Measurements from ENCODE around the gene PLAC9. TPM values are rescaled to one million over a fixed set of nuclear protein-coding genes. Genes with fewer than 3 reads are reported as not detected.

PLAC9 gene
- total RNA-seq, 2 experiments from 2014 or later = not detected

- peaks cover 77% of the 10 kb centered on the region for H3K36me3 Mint-ChIP-seq (ENCODE audit: low read depth)
- H3K4me1 Mint-ChIP-seq = peaks cover 4% of the 10 kb centered on the region
- H3K27ac Mint-ChIP-seq = peak overlapping the region; percentile 38
- H3K4me3 Mint-ChIP-seq = no peak overlapping the region
- DNase-seq = no peak
- ChIA-PET POLR2A (no interaction called here), CTCF (interaction anchor here (0.5 to 1.7 kb wide), 4 partner anchors 12 to 103 kb away, joined by 3 to 5 read pairs (median 3); no protein-coding TSS in a partner anchor)
- no peaks in the 10 kb centered on the region for H3K9me3 Mint-ChIP-seq
- H3K27me3 Mint-ChIP-seq = no peaks in the 10 kb centered on the region
Observed at GRCh38 chr10:80156216-80156615, 23.7 kb downstream of the PLAC9 start.

GRCh38 chr10:80157561-80157960, 25.0 kb downstream of the PLAC9 start:
- Mint-ChIP-seq H3K27me3 (no peaks in the 10 kb centered on the region), H3K4me1 (peaks cover 3% of the 10 kb centered on the region), H3K36me3 (ENCODE audit: low read depth) (peaks cover 82% of the 10 kb centered on the region), H3K4me3 (no peak overlapping the region), H3K27ac (no peak overlapping the region), H3K9me3 (no peaks in the 10 kb centered on the region)
- DNase-seq = no peak
- ChIA-PET CTCF (interaction anchor here (1.7 kb wide), 1 partner anchor 22 kb away, joined by 5 read pairs; no protein-coding TSS in a partner anchor), POLR2A (no interaction called here)

DNA sequence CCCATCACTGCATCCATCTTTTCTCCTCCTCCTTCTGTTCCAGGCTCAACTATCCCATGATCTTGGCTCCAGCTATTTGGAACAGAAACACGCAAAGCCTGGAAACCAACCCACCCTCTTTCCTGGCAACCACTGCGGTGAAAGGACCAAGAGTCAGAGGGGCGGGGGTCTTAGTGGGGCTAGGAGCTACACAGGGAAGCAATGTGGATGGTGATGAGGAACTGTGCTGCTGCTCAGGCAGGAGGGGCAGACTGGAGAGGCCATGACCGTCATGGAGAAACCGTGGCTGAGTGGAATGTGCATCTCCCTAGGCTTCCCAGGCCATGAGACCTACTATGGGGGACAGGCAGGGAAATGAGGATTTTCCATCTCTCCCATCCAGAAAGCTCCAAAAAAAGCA, 25.6 kb downstream of the PLAC9 start:
- H3K36me3 Mint-ChIP-seq (ENCODE audit: low read depth) = peaks cover 81% of the 10 kb centered on the region
- POLR2A ChIA-PET = no interaction called here
- no peaks in the 10 kb centered on the region for H3K27me3 Mint-ChIP-seq
- H3K4me3 Mint-ChIP-seq = no peak overlapping the region
- DNase-seq = no peak
- CTCF ChIA-PET = no interaction called here
- H3K4me1 Mint-ChIP-seq = peaks cover 3% of the 10 kb centered on the region
- no peaks in the 10 kb centered on the region for H3K9me3 Mint-ChIP-seq
- H3K27ac Mint-ChIP-seq = no peak overlapping the region

DNA sequence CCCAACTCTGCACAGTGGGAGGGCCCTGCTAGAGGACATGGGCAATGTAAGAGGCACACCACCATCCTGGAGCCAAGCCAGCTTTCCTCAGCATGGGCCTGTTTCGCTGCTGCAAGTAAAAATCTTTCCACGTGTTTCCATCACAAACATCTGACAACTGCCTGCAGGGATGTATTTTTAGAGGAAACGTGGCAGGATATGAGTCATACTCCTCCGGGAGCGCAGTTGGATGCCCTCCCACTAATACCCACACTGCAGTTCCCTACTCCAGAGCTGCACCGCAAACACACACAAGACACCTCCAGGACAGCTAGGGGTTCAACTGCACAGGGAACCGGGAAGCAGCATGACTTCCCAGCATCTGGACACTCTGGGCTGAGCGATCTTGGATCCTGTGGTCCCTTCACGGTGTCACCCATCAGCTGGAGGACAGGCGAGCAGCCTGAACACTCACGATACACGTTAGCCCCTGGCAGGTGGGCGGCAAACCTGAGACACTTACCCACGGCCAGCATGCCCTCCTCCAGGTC, 26.1 kb downstream of the PLAC9 start:
- Mint-ChIP-seq H3K27me3 (no peaks in the 10 kb centered on the region), H3K4me3 (no peak overlapping the region), H3K4me1 (peaks cover 3% of the 10 kb centered on the region), H3K9me3 (no peaks in the 10 kb centered on the region), H3K36me3 (ENCODE audit: low read depth) (peaks cover 81% of the 10 kb centered on the region), H3K27ac (no peak overlapping the region)
- DNase-seq = no peak
- ChIA-PET CTCF (no interaction called here), POLR2A (no interaction called here)

DNA sequence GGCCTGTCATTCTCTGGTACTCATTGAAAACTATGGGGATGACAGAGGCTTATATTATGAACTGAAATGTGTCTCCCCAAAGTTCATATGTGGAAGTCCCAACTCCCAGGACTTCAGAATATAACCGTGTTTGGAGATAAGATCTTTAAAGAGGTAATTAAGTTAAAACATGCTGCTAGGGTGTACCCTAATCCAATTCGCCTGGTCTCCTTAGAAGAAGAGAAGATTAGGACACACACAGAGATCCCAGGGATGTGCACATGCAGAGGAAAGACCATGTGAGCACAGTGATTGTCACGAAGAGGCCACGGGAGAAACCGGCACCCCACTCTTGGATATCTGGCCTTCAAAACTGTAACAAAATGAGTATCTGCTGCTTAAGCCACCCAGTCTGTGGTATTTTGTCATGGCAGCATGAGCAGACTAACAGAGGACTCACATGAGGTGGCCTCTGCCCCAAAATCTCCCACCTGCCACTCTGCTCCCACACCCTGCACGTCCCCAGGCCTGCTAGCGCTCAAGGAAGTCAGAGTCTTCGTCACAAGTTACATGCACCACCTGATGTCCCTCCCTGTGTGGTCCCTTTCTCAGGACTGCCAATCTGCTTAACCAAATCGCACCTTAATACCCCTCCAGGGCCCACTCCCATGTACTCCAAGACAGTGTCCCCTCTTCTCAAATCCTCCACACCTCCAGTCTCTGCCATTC, 26.8 kb downstream of the PLAC9 start:
- CTCF ChIA-PET = interaction anchor here (0.7 to 1.1 kb wide), 3 partner anchors 9 to 35 kb away, joined by 3 read pairs; no protein-coding TSS in a partner anchor
- POLR2A ChIA-PET = no interaction called here
- Mint-ChIP-seq H3K9me3 (no peaks in the 10 kb centered on the region), H3K27me3 (no peaks in the 10 kb centered on the region), H3K36me3 (ENCODE audit: low read depth) (peaks cover 83% of the 10 kb centered on the region), H3K4me1 (peaks cover 3% of the 10 kb centered on the region), H3K4me3 (no peak overlapping the region), H3K27ac (peak overlapping the region; percentile 25)
- DNase-seq = no peak

DNA sequence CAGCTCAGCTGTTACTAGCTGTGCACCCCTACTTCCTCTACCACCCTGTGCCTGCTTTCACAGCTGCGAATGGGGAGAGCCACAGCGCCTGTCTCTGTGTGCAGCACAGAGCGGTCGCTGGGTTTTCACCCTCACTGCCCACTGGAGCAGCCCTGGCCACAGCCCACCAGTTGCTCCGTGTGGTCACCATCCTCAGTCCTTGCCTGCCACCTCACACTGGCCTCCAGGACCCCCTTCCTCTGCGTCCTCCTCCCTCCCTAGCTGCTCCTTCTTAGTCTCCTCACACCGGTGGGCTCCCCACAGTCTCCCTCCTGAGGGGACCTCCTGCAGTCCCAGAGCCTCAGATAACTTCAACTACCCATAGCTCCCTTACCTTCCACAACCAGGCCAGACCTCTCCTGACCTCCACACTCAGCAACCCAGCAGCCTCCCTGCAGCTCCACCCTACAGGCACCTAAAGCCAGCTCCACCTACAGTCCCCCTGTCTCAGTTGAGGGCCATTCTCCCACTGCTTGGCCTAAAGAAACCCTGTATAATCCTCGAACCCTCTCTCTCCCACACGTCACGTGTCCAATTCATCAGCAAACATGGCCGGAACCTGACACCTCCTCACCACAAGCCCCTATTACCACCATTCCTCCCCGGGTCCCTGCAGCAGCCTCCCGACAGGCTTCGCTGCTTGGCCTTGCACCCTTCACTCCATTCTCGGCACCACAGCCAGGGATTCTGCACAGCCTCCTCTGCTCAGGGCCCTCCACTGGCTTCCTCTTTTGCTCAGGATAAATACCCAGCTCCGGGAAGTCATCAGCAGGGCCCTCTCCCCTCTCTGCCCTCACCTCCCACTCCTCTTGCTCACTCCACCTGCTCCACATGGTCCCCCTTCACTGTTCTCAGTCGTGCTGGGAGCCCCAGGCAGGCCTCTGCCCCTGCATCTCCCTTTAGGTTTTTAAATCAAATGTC, 28.1 kb downstream of the PLAC9 start:
- DNase-seq = no peak
- no peak overlapping the region for H3K4me3 Mint-ChIP-seq
- H3K9me3 Mint-ChIP-seq = no peaks in the 10 kb centered on the region
- peaks cover 71% of the 10 kb centered on the region for H3K36me3 Mint-ChIP-seq (ENCODE audit: low read depth)
- peaks cover 3% of the 10 kb centered on the region for H3K4me1 Mint-ChIP-seq
- H3K27ac Mint-ChIP-seq = no peak overlapping the region
- POLR2A ChIA-PET = no interaction called here
- H3K27me3 Mint-ChIP-seq = no peaks in the 10 kb centered on the region
- CTCF ChIA-PET = interaction anchor here (0.7 to 1.2 kb wide), 5 partner anchors 10 to 33 kb away, joined by 3 to 7 read pairs (median 4); no protein-coding TSS in a partner anchor

DNA sequence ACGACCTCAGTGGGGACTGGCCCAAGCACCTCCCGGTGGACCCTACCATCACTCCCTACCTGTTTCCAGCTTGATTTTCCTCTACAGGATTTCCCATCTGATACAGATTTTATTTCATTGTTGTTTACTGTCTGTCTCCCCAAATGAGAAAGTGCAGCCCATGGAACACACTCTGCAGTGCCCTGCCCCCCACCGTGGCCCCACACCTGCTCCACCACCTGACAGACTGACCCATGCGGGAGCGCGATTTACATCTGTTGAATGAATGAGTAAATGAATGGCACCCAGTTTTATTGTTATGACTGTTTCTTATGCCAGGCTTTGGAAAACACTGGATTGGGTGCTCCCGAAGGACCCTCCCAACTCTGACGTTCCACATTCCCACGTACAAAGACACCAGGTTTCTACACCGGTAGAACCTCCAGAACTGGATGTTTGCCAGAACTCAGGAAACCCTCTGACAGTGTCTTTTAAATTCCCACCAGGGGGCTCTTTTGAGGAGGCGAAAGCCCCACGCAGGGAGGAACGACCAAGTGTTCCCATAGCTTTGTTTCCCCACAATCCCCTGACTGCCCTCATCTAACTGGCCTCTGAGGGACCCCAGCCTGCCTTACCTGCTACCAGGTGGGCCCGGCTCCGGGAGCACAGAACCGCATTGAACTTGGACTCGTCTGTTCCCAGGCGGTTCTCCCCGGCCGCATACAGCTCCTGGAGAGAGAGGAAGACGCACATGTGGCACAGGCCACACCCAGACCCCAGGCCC, 29.0 kb downstream of the PLAC9 start:
- no peak for DNase-seq
- ChIA-PET POLR2A (no interaction called here), CTCF (interaction anchor here (1.2 to 1.4 kb wide), 3 partner anchors 10 to 15 kb away, joined by 4 read pairs; no protein-coding TSS in a partner anchor)
- H3K36me3 Mint-ChIP-seq (ENCODE audit: low read depth) = peaks cover 67% of the 10 kb centered on the region
- no peak overlapping the region for H3K4me3 Mint-ChIP-seq
- no peak overlapping the region for H3K27ac Mint-ChIP-seq
- H3K27me3 Mint-ChIP-seq = no peaks in the 10 kb centered on the region
- no peaks in the 10 kb centered on the region for H3K9me3 Mint-ChIP-seq
- H3K4me1 Mint-ChIP-seq = peaks cover 3% of the 10 kb centered on the region

DNA sequence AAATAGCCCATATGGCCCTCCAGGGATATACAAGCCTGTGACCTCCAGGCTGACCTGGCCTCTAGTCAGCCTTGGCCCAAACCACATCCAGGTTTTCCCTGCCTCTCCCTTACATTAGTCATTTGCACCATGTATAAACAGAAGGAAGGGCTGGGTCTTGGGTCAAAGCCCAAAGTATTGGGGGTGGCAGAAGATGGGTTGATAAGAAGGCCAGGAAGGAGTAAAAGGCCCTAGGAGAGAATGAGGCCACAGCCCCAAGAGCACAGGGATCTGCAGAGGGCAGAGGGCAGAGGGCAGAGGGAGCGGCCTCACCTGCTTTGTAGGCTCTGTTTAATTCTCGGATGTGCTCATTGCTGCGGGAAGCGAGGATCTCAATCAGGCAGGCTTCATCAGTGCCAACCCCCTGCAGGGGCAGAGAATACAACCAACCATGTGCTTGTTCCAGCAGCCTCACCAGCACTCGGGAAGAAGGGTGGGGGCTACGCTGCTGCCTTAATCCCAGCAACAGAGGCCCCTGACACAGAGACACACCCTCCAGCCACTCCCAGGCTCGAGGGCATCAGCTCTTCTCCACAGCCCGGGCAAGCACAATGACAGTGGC, 31.3 kb downstream of the PLAC9 start:
- Mint-ChIP-seq H3K27me3 (no peaks in the 10 kb centered on the region), H3K4me1 (peaks cover 3% of the 10 kb centered on the region), H3K36me3 (ENCODE audit: low read depth) (peaks cover 45% of the 10 kb centered on the region), H3K4me3 (no peak overlapping the region), H3K9me3 (no peaks in the 10 kb centered on the region), H3K27ac (peak overlapping the region; percentile 7)
- CTCF ChIA-PET = interaction anchor here (0.6 kb wide), 1 partner anchor 11 kb away, joined by 3 read pairs; no protein-coding TSS in a partner anchor
- POLR2A ChIA-PET = no interaction called here
- DNase-seq = no peak

GRCh38 chr10:80164596-80164995, 32.1 kb downstream of the PLAC9 start:
- no peak for DNase-seq
- Mint-ChIP-seq H3K27ac (no peak overlapping the region), H3K27me3 (no peaks in the 10 kb centered on the region), H3K9me3 (no peaks in the 10 kb centered on the region), H3K36me3 (ENCODE audit: low read depth) (peaks cover 41% of the 10 kb centered on the region), H3K4me3 (no peak overlapping the region), H3K4me1 (peaks cover 3% of the 10 kb centered on the region)
- POLR2A ChIA-PET = no interaction called here
- CTCF ChIA-PET = interaction anchor here (1.4 kb wide), 1 partner anchor 21 kb away, joined by 5 read pairs; no protein-coding TSS in a partner anchor

DNA sequence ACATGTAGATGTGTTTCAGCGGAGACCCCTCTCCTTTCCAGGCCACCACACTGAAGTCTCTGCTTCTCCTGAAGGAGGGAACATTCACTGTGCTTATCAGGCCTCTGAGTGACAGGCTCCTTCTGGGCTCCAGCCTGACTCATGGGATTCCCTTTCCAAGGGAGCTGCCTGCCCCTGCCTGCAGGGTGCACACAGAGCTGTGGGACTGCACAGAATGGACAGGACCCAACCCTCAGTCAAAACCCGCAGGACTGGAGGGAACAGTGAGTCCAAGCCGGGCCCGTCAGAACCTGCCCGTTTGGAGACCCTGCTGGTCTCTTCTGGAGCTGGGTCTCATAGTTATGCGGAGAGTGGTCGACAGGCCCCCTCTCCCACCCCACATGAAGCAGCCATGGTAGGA, 32.6 kb downstream of the PLAC9 start:
- H3K27ac Mint-ChIP-seq = no peak overlapping the region
- no peaks in the 10 kb centered on the region for H3K27me3 Mint-ChIP-seq
- peaks cover 41% of the 10 kb centered on the region for H3K36me3 Mint-ChIP-seq (ENCODE audit: low read depth)
- POLR2A ChIA-PET = no interaction called here
- peaks cover 5% of the 10 kb centered on the region for H3K4me1 Mint-ChIP-seq
- no peak overlapping the region for H3K4me3 Mint-ChIP-seq
- H3K9me3 Mint-ChIP-seq = no peaks in the 10 kb centered on the region
- CTCF ChIA-PET = interaction anchor here (1.4 kb wide), 1 partner anchor 21 kb away, joined by 5 read pairs; no protein-coding TSS in a partner anchor
- DNase-seq = no peak

- no peaks in the 10 kb centered on the region for H3K27me3 Mint-ChIP-seq
- peaks cover 2% of the 10 kb centered on the region for H3K4me1 Mint-ChIP-seq
- CTCF ChIA-PET = no interaction called here
- no peaks in the 10 kb centered on the region for H3K9me3 Mint-ChIP-seq
- POLR2A ChIA-PET = no interaction called here
- peaks cover 28% of the 10 kb centered on the region for H3K36me3 Mint-ChIP-seq (ENCODE audit: low read depth)
- no peak overlapping the region for H3K4me3 Mint-ChIP-seq
- DNase-seq = no peak
- no peak overlapping the region for H3K27ac Mint-ChIP-seq
Observed at GRCh38 chr10:80166581-80167470, 34.3 kb downstream of the PLAC9 start.
